HepG2 (cell line): ENCODE results near the gene MARCHF9. TPM values are rescaled to one million over a fixed set of nuclear protein-coding genes. Genes with fewer than 3 reads are reported as not detected.

ENCODE experiments used
- CHCHD3 ChIP-seq: sonication (generic); formaldehyde crosslinking; IDR thresholded peaks from 2 replicates; pipeline ENCODE4 v1.8.0; 2022; ENCODE audit warnings: mild to moderate bottlenecking, missing genetic modification reagents, moderate library complexity
- DDIT3 ChIP-seq: sonication (generic); formaldehyde crosslinking; IDR thresholded peaks from 2 replicates; pipeline ENCODE4 v1.4.0; 2020; ENCODE audit warnings: mild to moderate bottlenecking, missing genetic modification reagents
- ESRRA ChIP-seq: sonication (generic); formaldehyde crosslinking; IDR thresholded peaks from 2 replicates; pipeline ENCODE4 v1.5.1; 2020; ENCODE audit warnings: mild to moderate bottlenecking, low read depth, missing genetic modification reagents
- ETS1 ChIP-seq: sonication (generic); formaldehyde crosslinking; IDR thresholded peaks from 2 replicates; pipeline ENCODE4 v1.4.0; 2020; ENCODE audit warnings: missing genetic modification reagents
- PHF8 ChIP-seq: sonication (generic); formaldehyde crosslinking; IDR thresholded peaks from 2 replicates; pipeline ENCODE4 v1.5.0; 2020; ENCODE audit warnings: missing genetic modification reagents
- POGK ChIP-seq: sonication (generic); formaldehyde crosslinking; conservative IDR thresholded peaks from 2 replicates; pipeline ENCODE4 v1.8.0; 2022; ENCODE audit warnings: mild to moderate bottlenecking, moderate library complexity, missing genetic modification reagents
- SRF ChIP-seq: IDR thresholded peaks from 2 replicates; pipeline ENCODE4 v1.6.1; 2011; ENCODE audit warnings: mild to moderate bottlenecking, low read depth, low read length, moderate library complexity
- STAG1 ChIP-seq: sonication (generic); formaldehyde crosslinking; IDR thresholded peaks from 2 replicates; pipeline ENCODE4 v1.4.0; 2020; ENCODE audit warnings: missing genetic modification reagents
- ZBTB49 ChIP-seq: sonication (generic); formaldehyde crosslinking; IDR thresholded peaks from 2 replicates; pipeline ENCODE4 v1.4.0; 2020; ENCODE audit warnings: missing genetic modification reagents, borderline replicate concordance
- ZKSCAN8 ChIP-seq: IDR thresholded peaks from 2 replicates; pipeline ENCODE4 v1.6.1; 2016; ENCODE audit warnings: borderline replicate concordance, missing genetic modification reagents, missing compliant biosample characterization
- ZMYM4 ChIP-seq: sonication (generic); formaldehyde crosslinking; IDR thresholded peaks from 2 replicates; pipeline ENCODE4 v1.8.1; 2023; ENCODE audit warnings: mild to moderate bottlenecking, missing genetic modification reagents
- ZNF180 ChIP-seq: sonication (generic); formaldehyde crosslinking; IDR thresholded peaks from 2 replicates; pipeline ENCODE4 v1.4.0; 2020; ENCODE audit warnings: low read depth, missing genetic modification reagents, borderline replicate concordance
- ZNF280B ChIP-seq: sonication (generic); formaldehyde crosslinking; IDR thresholded peaks from 2 replicates; pipeline ENCODE4 v1.5.0; 2020; ENCODE audit warnings: missing genetic modification reagents, mild to moderate bottlenecking, borderline replicate concordance
- ZNF556 ChIP-seq: sonication (generic); formaldehyde crosslinking; IDR thresholded peaks from 2 replicates; pipeline ENCODE4 v1.4.0; 2020; ENCODE audit warnings: mild to moderate bottlenecking, missing genetic modification reagents, borderline replicate concordance
- ZNF563 ChIP-seq: sonication (generic); formaldehyde crosslinking; IDR thresholded peaks from 2 replicates; pipeline ENCODE4 v1.8.0; 2022; ENCODE audit warnings: mild to moderate bottlenecking, moderate library complexity, missing genetic modification reagents
- ZNF720 ChIP-seq: sonication (generic); formaldehyde crosslinking; IDR thresholded peaks from 2 replicates; pipeline ENCODE4 v1.4.0; 2020; ENCODE audit warnings: missing genetic modification reagents
- ZNF83 ChIP-seq: sonication (generic); formaldehyde crosslinking; IDR thresholded peaks from 2 replicates; pipeline ENCODE4 v1.4.0; 2020; ENCODE audit warnings: missing genetic modification reagents, mild to moderate bottlenecking, borderline replicate concordance
- polyA plus RNA-seq, 8 experiments: library from polyadenylated mRNA; depleted of rRNA in 3 of 8; stranded (reverse) in 7 of 8; unstranded in 1 of 8; fragments of >200 nt; fragmentation: Illumina TruSeq in 4 of 8; extraction: Trizol in 4 of 8; gene quantifications; 2 replicates each; pipeline versions ENCODE4 v1.2.1 to v1.2.3, GENCODE V29; 2011 to 2016; ENCODE audit warnings: low read depth in 4 of 8, missing spikeins in 1 of 8, mixed read lengths in 1 of 8; ENCODE audit not compliant: insufficient read depth in 1 of 8
- total RNA-seq, 5 experiments: library from RNA; depleted of rRNA; stranded (reverse); fragments of >200 nt; fragmentation: Illumina TruSeq; extraction: Trizol; gene quantifications; 2 replicates each; pipeline ENCODE4 v1.2.3, GENCODE V29; 2016; ENCODE audit warnings: low read depth in 1 of 5

The MARCHF9 gene
- total and polyA plus RNA-seq, 2 of the 13 experiments (the other 11 are each of a cell fraction or from before 2014, with no cell fraction given) = 5.7 to 9.6 TPM

- TF ChIP-seq ZNF280B (CRISPR knock-in tag) = peak; percentile 13; the same call in 1 of the 2 replicates
- TF ChIP-seq ZNF180 = 0 out of 2 replicates have a peak, but pooled peaks have one; percentile 73
- TF ChIP-seq STAG1 (CRISPR knock-in tag) = no peak
- TF ChIP-seq PHF8 (CRISPR knock-in tag) = peak; percentile 88
- TF ChIP-seq DDIT3 (CRISPR knock-in tag) = no peak
- no peak for TF ChIP-seq ETS1 (CRISPR knock-in tag)
- peak; percentile 80; the same call in 1 of the 2 replicates for TF ChIP-seq ZNF563 (CRISPR knock-in tag)
- TF ChIP-seq ZNF83 = no peak
- peak; percentile 96 for TF ChIP-seq ZNF556 (CRISPR knock-in tag)
- no peak for TF ChIP-seq ZNF720 (CRISPR knock-in tag)
- TF ChIP-seq ESRRA (CRISPR knock-in tag) = peak; percentile 65; the same call in 1 of the 2 replicates
- TF ChIP-seq SRF = no peak
- TF ChIP-seq ZKSCAN8 = peak; percentile 24; the same call in 1 of the 2 replicates
- TF ChIP-seq ZMYM4 (CRISPR knock-in tag) = peak; percentile 91
- TF ChIP-seq POGK = peak; percentile 97
- no peak for TF ChIP-seq CHCHD3 (CRISPR knock-in tag)
- peak; percentile 75 for TF ChIP-seq ZBTB49 (CRISPR knock-in tag)
Observed at GRCh38 chr12:57751788-57752667, 2.9 kb upstream of the MARCHF9 start, which contains the start of gene CDK4 (continued).
